ENCODE measurements around the gene PHF21A.
"Not testable (repeated sequence)": the region's sequence is repeated elsewhere in the genome, so short reads cannot be mapped to it uniquely, and the experiment has no call there.

Gene PHF21A

GRCh38 chr11:45905095-45905494 lies 216.2 kb downstream of the PHF21A start:
- no peak for TF ChIP-seq CTCF (IDR thresholded peaks at IDR 0.05; ENCODE audit: low read depth, low read length)
- DNase-seq (ENCODE audit: extremely low read depth, low read depth): no peak

- TF ChIP-seq CTCF (IDR thresholded peaks at IDR 0.05; ENCODE audit: low read depth, low read length): no peak
- no peak for DNase-seq (ENCODE audit: extremely low read depth, low read depth)
Measured at GRCh38 chr11:45904309-45904915, 216.8 kb downstream of the PHF21A start.

GRCh38 chr11:45902452-45903380 lies 218.5 kb downstream of the PHF21A start:
- no peak for DNase-seq (ENCODE audit: extremely low read depth, low read depth)
- no peak for TF ChIP-seq CTCF (IDR thresholded peaks at IDR 0.05; ENCODE audit: low read depth, low read length)

GRCh38 chr11:45901626-45902025 lies 219.6 kb downstream of the PHF21A start:
- no peak for TF ChIP-seq CTCF (IDR thresholded peaks at IDR 0.05; ENCODE audit: low read depth, low read length)

GRCh38 chr11:45900916-45901617 lies 220.2 kb downstream of the PHF21A start:
- no peak for DNase-seq (ENCODE audit: extremely low read depth, low read depth)
- no peak for TF ChIP-seq CTCF (IDR thresholded peaks at IDR 0.05; ENCODE audit: low read depth, low read length)

More at GRCh38 chr11:45901626-45902025, 219.6 kb downstream of the PHF21A start:
- DNase-seq (ENCODE audit: extremely low read depth, low read depth): no peak

GRCh38 chr11:45900175-45900800 lies 221.0 kb downstream of the PHF21A start:
- not testable (repeated sequence) for DNase-seq (ENCODE audit: extremely low read depth, low read depth)

GRCh38 chr11:45899448-45900174 lies 221.6 kb downstream of the PHF21A start:
- TF ChIP-seq CTCF (IDR thresholded peaks at IDR 0.05; ENCODE audit: low read depth, low read length): no peak
- peak; percentile 63 for DNase-seq (ENCODE audit: extremely low read depth, low read depth)

Measured in AG09319 (cell line).